ENCODE measurements around the gene UGT1A7.
"Not testable (repeated sequence)": the region's sequence is repeated elsewhere in the genome, so short reads cannot be mapped to it uniquely, and the experiment has no call there.

GRCh38 chr2:233751212-233752009, 69.7 kb downstream of the UGT1A7 start:
- TF ChIP-seq, protein P1, sequence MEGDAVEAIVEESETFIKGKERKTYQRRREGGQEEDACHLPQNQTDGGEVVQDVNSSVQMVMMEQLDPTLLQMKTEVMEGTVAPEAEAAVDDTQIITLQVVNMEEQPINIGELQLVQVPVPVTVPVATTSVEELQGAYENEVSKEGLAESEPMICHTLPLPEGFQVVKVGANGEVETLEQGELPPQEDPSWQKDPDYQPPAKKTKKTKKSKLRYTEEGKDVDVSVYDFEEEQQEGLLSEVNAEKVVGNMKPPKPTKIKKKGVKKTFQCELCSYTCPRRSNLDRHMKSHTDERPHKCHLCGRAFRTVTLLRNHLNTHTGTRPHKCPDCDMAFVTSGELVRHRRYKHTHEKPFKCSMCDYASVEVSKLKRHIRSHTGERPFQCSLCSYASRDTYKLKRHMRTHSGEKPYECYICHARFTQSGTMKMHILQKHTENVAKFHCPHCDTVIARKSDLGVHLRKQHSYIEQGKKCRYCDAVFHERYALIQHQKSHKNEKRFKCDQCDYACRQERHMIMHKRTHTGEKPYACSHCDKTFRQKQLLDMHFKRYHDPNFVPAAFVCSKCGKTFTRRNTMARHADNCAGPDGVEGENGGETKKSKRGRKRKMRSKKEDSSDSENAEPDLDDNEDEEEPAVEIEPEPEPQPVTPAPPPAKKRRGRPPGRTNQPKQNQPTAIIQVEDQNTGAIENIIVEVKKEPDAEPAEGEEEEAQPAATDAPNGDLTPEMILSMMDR (IDR thresholded peaks at IDR 0.05) = not testable (repeated sequence)
- TF ChIP-seq POLR2AphosphoS5 (IDR thresholded peaks at IDR 0.05) = not testable (repeated sequence)

Measured in prostate gland (tissue), 2 donors.